Activated B cell treated with CpG ODN at 0.5 μM for 24 hours (primary cell): Measurements from ENCODE around the gene SAPCD2. TPM values are rescaled to one million over a fixed set of nuclear protein-coding genes. Genes with fewer than 3 reads are reported as not detected.

Source experiments
- ATAC-seq: fragments of 200-7000 bp; cut with Tn5 transposase; one replicate; pipeline ENCODE4 v1.10.0; 2021; ENCODE audit warnings: low read depth, mild to moderate bottlenecking, moderate library complexity
- CTCF ChIA-PET: fragments of 350-600 bp; sonication (Branson Sonifier 250); formaldehyde crosslinking; loops from one replicate; lab custom pipeline; 2021; ENCODE audit warnings: antibody characterized with exemption; lab: Charles Lee
- POLR2A ChIA-PET: fragments of 350-600 bp; sonication (Branson Sonifier 250); formaldehyde crosslinking; loops from one replicate; lab custom pipeline; 2021; ENCODE audit warnings: antibody characterized with exemption; lab: Charles Lee
- DNase-seq: peaks from one replicate; pipeline ENCODE4 v3.0.0; 2022
- H3K27ac Mint-ChIP-seq: one replicate; pipeline ENCODE4 v1.8.0; 2020; ENCODE audit warnings: mixed read lengths
- H3K27me3 Mint-ChIP-seq: one replicate; pipeline ENCODE4 v1.8.0; 2021; ENCODE audit warnings: mixed read lengths
- H3K36me3 Mint-ChIP-seq: one replicate; pipeline ENCODE4 v1.8.0; 2021; ENCODE audit warnings: low read depth, mixed read lengths
- H3K4me1 Mint-ChIP-seq: one replicate; pipeline ENCODE4 v1.8.0; 2021; ENCODE audit warnings: mixed read lengths
- H3K4me3 Mint-ChIP-seq: one replicate; pipeline ENCODE4 v1.8.0; 2020; ENCODE audit warnings: mild to moderate bottlenecking, mixed read lengths
- H3K9me3 Mint-ChIP-seq: one replicate; pipeline ENCODE4 v1.8.0; 2020; ENCODE audit warnings: mixed read lengths
- CTCF ChIP-seq: fragments of 200-600 bp; IDR thresholded peaks from one replicate; pipeline ENCODE4 v1.8.0; 2022; ENCODE audit warnings: antibody characterized with exemption, mild to moderate bottlenecking
- intact Hi-C: fragments of 100-400 bp; cut with micrococcal nuclease; formaldehyde crosslinking; loops from one replicate; pipeline ENCODE4 v1.15.1; 2024
- total RNA-seq: library from RNA; stranded (reverse); gene quantifications from 2 replicates; pipeline ENCODE4 v1.2.3, GENCODE V29; 2022

Gene SAPCD2
- total RNA-seq, 1 donor from 2014 or later: 0.80 TPM

DNA sequence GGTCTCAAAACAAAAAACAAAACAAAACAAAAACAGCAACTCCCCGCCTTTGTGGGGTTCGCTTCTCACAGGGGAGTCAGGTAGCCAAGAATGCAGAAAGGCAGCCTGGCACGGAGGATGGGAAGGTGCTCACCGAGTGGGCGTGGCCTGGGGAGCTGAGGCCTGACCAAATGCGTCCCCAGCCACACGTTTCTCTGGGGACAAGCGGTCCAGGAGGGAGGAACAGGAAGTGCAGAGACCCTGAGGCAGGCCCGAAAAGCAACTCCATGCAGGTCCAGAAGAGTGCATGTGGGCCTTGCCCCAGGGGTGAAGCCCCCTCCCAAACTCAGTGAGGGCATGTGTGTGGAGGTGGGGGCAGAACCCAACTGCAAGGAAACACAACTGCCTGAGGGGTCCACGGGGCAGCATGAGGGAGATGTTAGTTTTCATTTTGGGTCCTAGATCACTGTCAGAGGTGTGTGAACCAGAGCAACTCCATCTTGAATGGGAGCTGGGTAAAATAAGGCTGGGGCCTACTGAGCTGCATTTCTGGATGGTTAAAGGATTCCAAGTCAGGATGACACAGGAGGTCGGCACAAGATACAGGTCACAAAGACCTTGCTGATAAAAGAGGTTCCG is 4.4 kb upstream of the SAPCD2 start:
- intact Hi-C loops: loop anchor here (2.0 kb wide), 1 partner anchor 76 kb away; no protein-coding TSS in a partner anchor
- no peaks in the 10 kb centered on the region for H3K27me3 Mint-ChIP-seq
- H3K36me3 Mint-ChIP-seq: peaks cover 1% of the 10 kb centered on the region
- peak overlapping the region; percentile 52 for H3K4me3 Mint-ChIP-seq
- no peak for TF ChIP-seq CTCF
- peak overlapping the region; percentile 32 for H3K27ac Mint-ChIP-seq
- H3K9me3 Mint-ChIP-seq: no peaks in the 10 kb centered on the region
- DNase-seq (no peak), ATAC-seq (no peak)
- peaks cover 27% of the 10 kb centered on the region for H3K4me1 Mint-ChIP-seq
- POLR2A ChIA-PET: interaction anchor here (1.0 to 1.3 kb wide), 2 partner anchors 9 to 12 kb away, joined by 3 to 4 read pairs; partner anchors contain the start of gene MAN1B1
- CTCF ChIA-PET: no interaction called here

DNA sequence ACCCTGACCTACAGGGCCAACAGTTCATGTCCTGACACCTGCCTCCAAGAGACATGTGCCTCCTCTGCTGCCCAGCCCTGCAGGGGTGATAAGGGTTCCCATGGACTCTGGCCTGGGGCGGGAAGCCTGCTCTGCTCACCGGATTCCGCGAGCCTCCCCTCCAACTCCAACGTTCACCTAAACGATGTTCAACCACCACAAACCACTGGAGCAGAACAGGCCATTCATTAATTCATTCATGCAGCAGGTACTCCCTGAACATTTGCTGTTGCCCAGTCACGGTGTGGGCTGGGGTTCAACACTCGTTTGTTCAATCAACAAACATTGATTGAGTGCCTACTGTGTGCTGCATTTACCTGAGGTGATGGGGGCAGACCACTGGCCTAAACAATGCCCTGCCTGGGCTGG is 3.6 kb upstream of the SAPCD2 start:
- no peak for TF ChIP-seq CTCF
- Mint-ChIP-seq H3K36me3 (no peaks in the 10 kb centered on the region), H3K4me1 (peaks cover 27% of the 10 kb centered on the region), H3K27ac (no peak overlapping the region), H3K9me3 (no peaks in the 10 kb centered on the region), H3K27me3 (no peaks in the 10 kb centered on the region), H3K4me3 (no peak overlapping the region)
- intact Hi-C loops: loop anchor here (2.0 kb wide), 1 partner anchor 77 kb away; no protein-coding TSS in a partner anchor
- DNase-seq (no peak), ATAC-seq (no peak)
- ChIA-PET CTCF (no interaction called here), POLR2A (interaction anchor here (1.0 to 1.3 kb wide), 2 partner anchors 10 to 12 kb away, joined by 3 to 4 read pairs; partner anchors contain the start of gene MAN1B1)

GRCh38 chr9:137071282-137071681 is 925 bp upstream of the SAPCD2 start:
- Mint-ChIP-seq H3K9me3 (no peaks in the 10 kb centered on the region), H3K27me3 (peaks cover 4% of the 10 kb centered on the region), H3K36me3 (no peaks in the 10 kb centered on the region), H3K4me1 (peaks cover 27% of the 10 kb centered on the region), H3K4me3 (peak overlapping the region; percentile 72), H3K27ac (no peak overlapping the region)
- intact Hi-C loops: no loop called here
- ChIA-PET POLR2A (interaction anchor here (0.5 to 5.3 kb wide), 10 partner anchors 9 to 151 kb away, joined by 3 to 40 read pairs (median 5); partner anchors contain the start of genes MAN1B1 and RNF208), CTCF (interaction anchor here (0.8 to 3.1 kb wide), 5 partner anchors 16 to 42 kb away, joined by 4 to 17 read pairs (median 6); partner anchors contain the start of genes MAN1B1 and NPDC1)
- TF ChIP-seq CTCF: no peak
- ATAC-seq (no peak), DNase-seq (no peak)

DNA sequence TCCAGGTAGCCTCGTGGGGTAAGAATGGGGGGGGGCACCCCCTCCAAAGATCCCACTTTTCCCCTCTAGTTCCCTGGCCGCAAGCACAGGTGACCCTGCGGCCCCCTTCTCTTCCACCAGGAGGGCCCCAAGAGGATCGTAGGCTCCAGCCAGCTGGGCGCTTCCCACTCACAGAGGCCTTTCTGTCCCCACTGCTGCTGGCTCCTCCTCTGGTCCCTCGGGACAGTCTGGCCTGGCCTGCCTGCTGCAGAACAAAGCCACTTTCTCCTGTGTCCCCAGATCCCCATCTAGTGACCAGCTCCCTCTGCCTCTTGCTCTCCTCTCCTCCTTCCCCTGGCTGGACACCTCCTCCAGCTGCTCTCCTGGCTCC is 534 bp upstream of the SAPCD2 start:
- CTCF ChIA-PET: interaction anchor here (1.3 to 3.1 kb wide), 5 partner anchors 16 to 42 kb away, joined by 4 to 17 read pairs (median 6); partner anchors contain the start of genes MAN1B1 and NPDC1
- peaks cover 4% of the 10 kb centered on the region for H3K27me3 Mint-ChIP-seq
- DNase-seq (no peak), ATAC-seq (no peak)
- H3K4me1 Mint-ChIP-seq: peaks cover 27% of the 10 kb centered on the region
- peak overlapping the region; percentile 41 for H3K27ac Mint-ChIP-seq
- no peak for TF ChIP-seq CTCF
- POLR2A ChIA-PET: interaction anchor here (0.5 to 5.3 kb wide), 13 partner anchors 10 to 349 kb away, joined by 3 to 40 read pairs (median 4); partner anchors contain the start of genes FUT7, MAN1B1 and RNF208
- peak overlapping the region; percentile 72 for H3K4me3 Mint-ChIP-seq
- H3K9me3 Mint-ChIP-seq: no peaks in the 10 kb centered on the region
- intact Hi-C loops: loop anchor here (1.0 kb wide), 2 partner anchors 12 to 43 kb away; partner anchors contain the start of gene DPP7
- no peaks in the 10 kb centered on the region for H3K36me3 Mint-ChIP-seq
